PC-3 (cell line): ENCODE data around the gene SULT1C3. TPM values are rescaled to one million over a fixed set of nuclear protein-coding genes. Genes with fewer than 3 reads are reported as not detected.

Experiments
- total RNA-seq: library from RNA; depleted of rRNA; stranded (reverse); fragments of >200 nt; gene quantifications from 2 replicates; pipeline ENCODE4 v1.2.3, GENCODE V29; 2014; rRNA removed

The SULT1C3 gene
- total RNA-seq, 1 experiment from 2014 or later = not detected

Other genes starting within 250 kb of the SULT1C3 start
- not detected in 2 replicates for gene SULT1C2, start 48.9 kb downstream of the SULT1C3 start, total RNA-seq
- gene SULT1C4, start 138.0 kb downstream of the SULT1C3 start, total RNA-seq = not detected in 2 replicates
- 7.3 and 10.1 TPM in 2 replicates for gene GCC2, start 209.2 kb downstream of the SULT1C3 start, total RNA-seq